ENCODE results near the gene SLC13A2.

DNA sequence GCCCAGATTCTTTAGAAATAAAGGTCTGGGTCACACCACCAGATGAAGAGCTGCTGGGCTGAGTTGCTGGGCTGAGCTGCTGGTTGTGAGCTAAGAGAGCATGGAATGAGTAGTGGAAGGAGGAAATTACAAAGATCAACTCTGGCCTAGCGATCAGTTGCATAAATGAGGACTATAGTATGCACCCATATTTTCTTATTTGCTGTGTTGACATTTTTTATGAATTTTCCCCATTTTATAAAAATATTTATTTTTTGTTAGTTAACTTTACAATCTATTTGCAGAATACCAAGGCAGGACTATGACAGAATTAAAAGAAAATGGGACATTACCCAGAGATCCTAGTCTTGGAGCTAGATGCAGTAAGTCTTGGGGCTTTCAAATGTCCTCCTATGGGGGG lies 23.6 kb upstream of the SLC13A2 start:
- TF ChIP-seq, protein P1, sequence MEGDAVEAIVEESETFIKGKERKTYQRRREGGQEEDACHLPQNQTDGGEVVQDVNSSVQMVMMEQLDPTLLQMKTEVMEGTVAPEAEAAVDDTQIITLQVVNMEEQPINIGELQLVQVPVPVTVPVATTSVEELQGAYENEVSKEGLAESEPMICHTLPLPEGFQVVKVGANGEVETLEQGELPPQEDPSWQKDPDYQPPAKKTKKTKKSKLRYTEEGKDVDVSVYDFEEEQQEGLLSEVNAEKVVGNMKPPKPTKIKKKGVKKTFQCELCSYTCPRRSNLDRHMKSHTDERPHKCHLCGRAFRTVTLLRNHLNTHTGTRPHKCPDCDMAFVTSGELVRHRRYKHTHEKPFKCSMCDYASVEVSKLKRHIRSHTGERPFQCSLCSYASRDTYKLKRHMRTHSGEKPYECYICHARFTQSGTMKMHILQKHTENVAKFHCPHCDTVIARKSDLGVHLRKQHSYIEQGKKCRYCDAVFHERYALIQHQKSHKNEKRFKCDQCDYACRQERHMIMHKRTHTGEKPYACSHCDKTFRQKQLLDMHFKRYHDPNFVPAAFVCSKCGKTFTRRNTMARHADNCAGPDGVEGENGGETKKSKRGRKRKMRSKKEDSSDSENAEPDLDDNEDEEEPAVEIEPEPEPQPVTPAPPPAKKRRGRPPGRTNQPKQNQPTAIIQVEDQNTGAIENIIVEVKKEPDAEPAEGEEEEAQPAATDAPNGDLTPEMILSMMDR (optimal IDR thresholded peaks at IDR 0.05 in 1 of 3, IDR thresholded peaks at IDR 0.05 in 1 of 3, conservative IDR thresholded peaks at IDR 0.05 in 1 of 3; ENCODE audit: extremely low read depth in 1 of 3, insufficient read depth in 2 of 3, low read length in 3 of 3): no peak
- no peak for TF ChIP-seq EZH2 (IDR thresholded peaks at IDR 0.05; ENCODE audit: low read length)

Data from keratinocyte (primary cell).